Left ventricle myocardium inferior (tissue), 1 donor: ENCODE measurements around the gene YIF1A. TPM values are rescaled to one million over a fixed set of nuclear protein-coding genes. Genes with fewer than 3 reads are reported as not detected.
"Not testable (repeated sequence)": the region's sequence is repeated elsewhere in the genome, so short reads cannot be mapped to it uniquely, and the experiment has no call there.

Experiments
- DNase-seq: peaks from one replicate; pipeline ENCODE4 v3.0.0-alpha.2; 2020
- H3K27ac ChIP-seq: fragments of 200-600 bp; replicated peaks from 2 replicates; pipeline ENCODE4 v1.8.0; 2021
- H3K27me3 ChIP-seq: fragments of 200-600 bp; 2 replicates; pipeline ENCODE4 v1.8.0; 2021; ENCODE audit warnings: low read depth
- H3K36me3 ChIP-seq: fragments of 200-600 bp; 2 replicates; pipeline ENCODE4 v1.8.0; 2021
- H3K4me1 ChIP-seq: fragments of 200-600 bp; 2 replicates; pipeline ENCODE4 v1.8.0; 2021
- H3K4me3 ChIP-seq: fragments of 200-600 bp; 2 replicates; pipeline ENCODE4 v1.8.0; 2021; ENCODE audit warnings: mild to moderate bottlenecking, moderate library complexity
- H3K9me3 ChIP-seq: fragments of 200-600 bp; replicated peaks from 2 replicates; pipeline ENCODE4 v1.8.0; 2021
- CTCF ChIP-seq: fragments of 200-600 bp; IDR thresholded peaks from 2 replicates; pipeline ENCODE4 v1.8.0; 2021; ENCODE audit warnings: antibody characterized with exemption, mild to moderate bottlenecking, borderline replicate concordance
- intact Hi-C: fragments of 100-400 bp; cut with micrococcal nuclease; formaldehyde crosslinking; loops from one replicate; pipeline ENCODE4 v1.11.0; 2022
- total RNA-seq: library from RNA; stranded (reverse); fragmentation: NEBNext Ultra II Directional; extraction: Animal tissue kit (Norgen Biotek cat#: 25700); gene quantifications from one replicate; pipeline ENCODE4 v1.2.1, GENCODE V29; 2021
- donor health status: DM: no; HTN: yes; CAD: no; lungs with severe emphysema.

The YIF1A gene
- total RNA-seq, 1 donor from 2014 or later: 45.6 TPM

- Histone ChIP-seq H3K4me1 (peaks cover 51% of the 10 kb centered on the region), H3K27me3 (no peaks in the 10 kb centered on the region), H3K9me3 (no peaks in the 10 kb centered on the region), H3K27ac (peak overlapping the region; percentile 53), H3K4me3 (no peak overlapping the region), H3K36me3 (no peaks in the 10 kb centered on the region)
- no peak for TF ChIP-seq CTCF
- DNase-seq: peak; percentile 75
- intact Hi-C loops: no loop called here
These were observed 33.9 kb upstream of the YIF1A start for GRCh38 chr11:66322732-66323427.

GRCh38 chr11:66321606-66322005 lies 32.7 kb upstream of the YIF1A start:
- no peaks in the 10 kb centered on the region for H3K9me3 ChIP-seq
- peaks cover 51% of the 10 kb centered on the region for H3K4me1 ChIP-seq
- intact Hi-C loops: no loop called here
- no peak for DNase-seq
- no peaks in the 10 kb centered on the region for H3K36me3 ChIP-seq
- no peaks in the 10 kb centered on the region for H3K27me3 ChIP-seq
- no peak overlapping the region for H3K4me3 ChIP-seq
- no peak for TF ChIP-seq CTCF
- H3K27ac ChIP-seq: peak overlapping the region; percentile 53

DNA sequence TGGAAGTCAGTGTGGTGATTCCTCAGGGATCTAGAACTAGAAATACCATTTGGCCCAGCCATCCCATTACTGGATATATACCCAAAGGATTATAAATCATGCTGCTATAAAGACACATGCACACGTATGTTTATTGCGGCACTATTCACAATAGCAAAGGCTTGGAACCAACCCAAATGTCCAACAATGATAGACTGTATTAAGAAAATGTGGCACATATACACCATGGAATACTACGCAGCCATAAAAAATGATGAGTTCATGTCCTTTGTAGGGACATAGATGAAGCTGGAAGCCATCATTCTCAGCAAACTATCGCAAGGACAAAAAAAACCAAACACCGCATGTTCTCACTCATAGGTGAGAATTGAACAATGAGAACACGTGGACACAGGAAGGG lies 31.8 kb upstream of the YIF1A start:
- H3K27me3 ChIP-seq, DNase-seq, H3K9me3 ChIP-seq, intact Hi-C loops, H3K4me3 ChIP-seq, H3K36me3 ChIP-seq, H3K27ac ChIP-seq: not testable (repeated sequence)
- peaks cover 49% of the 10 kb centered on the region for H3K4me1 ChIP-seq

DNA sequence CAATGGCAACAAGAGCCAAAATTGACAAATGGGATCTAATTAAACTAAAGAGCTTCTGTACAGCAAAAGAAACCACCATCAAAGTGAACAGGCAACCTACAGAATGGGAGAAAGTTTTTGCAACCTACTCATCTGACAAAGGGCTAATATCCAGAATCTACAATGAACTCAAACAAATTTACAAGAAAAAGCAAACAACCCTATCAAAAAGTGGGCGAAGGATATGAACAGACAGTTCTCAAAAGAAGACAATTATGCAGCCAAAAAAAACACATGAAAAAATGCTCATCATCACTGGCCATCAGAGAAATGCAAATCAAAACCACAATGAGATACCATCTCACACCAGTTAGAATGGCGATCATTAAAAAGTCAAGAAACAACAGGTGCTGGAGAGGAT lies 31.3 kb upstream of the YIF1A start:
- H3K4me1 ChIP-seq: peaks cover 45% of the 10 kb centered on the region
- H3K27me3 ChIP-seq, intact Hi-C loops, H3K9me3 ChIP-seq, H3K36me3 ChIP-seq, H3K27ac ChIP-seq, DNase-seq, H3K4me3 ChIP-seq: not testable (repeated sequence)

DNA sequence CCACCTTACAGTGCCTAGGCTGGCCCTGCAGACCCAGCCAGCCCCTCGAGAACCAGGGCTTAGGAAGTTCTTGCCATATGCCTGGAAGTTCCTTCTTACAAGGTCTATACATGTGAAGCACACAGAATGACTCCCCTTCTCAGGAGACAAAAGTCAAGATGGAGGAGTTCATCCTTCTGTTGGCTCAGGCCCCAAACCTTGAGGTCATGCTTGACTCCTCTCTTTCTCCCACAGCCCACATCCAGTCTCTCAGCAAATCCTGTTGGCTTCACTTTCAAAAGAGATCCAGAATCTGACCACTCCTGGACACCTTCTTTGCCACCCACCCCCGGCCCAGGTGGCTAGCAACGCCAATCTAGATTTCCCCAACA lies 29.6 kb upstream of the YIF1A start:
- intact Hi-C loops: no loop called here
- H3K4me1 ChIP-seq: peaks cover 57% of the 10 kb centered on the region

GRCh38 chr11:66317723-66318599 lies 29.0 kb upstream of the YIF1A start:
- peaks cover 63% of the 10 kb centered on the region for H3K4me1 ChIP-seq
- peak; percentile 60 for DNase-seq
- no peaks in the 10 kb centered on the region for H3K9me3 ChIP-seq
- no peaks in the 10 kb centered on the region for H3K36me3 ChIP-seq
- peak overlapping the region; percentile 92 for H3K27ac ChIP-seq
- peak overlapping the region; percentile 73 for H3K4me3 ChIP-seq
- intact Hi-C loops: no loop called here
- no peaks in the 10 kb centered on the region for H3K27me3 ChIP-seq
- no peak for TF ChIP-seq CTCF

More for the DNA sequence above, 29.6 kb upstream of the YIF1A start:
- no peak for TF ChIP-seq CTCF
- H3K27me3 ChIP-seq: no peaks in the 10 kb centered on the region
- H3K9me3 ChIP-seq: no peaks in the 10 kb centered on the region
- H3K27ac ChIP-seq: peak overlapping the region; percentile 92
- DNase-seq: no peak
- H3K36me3 ChIP-seq: no peaks in the 10 kb centered on the region
- H3K4me3 ChIP-seq: no peak overlapping the region
